Keratinocyte (primary cell): ENCODE results near the gene OSBPL8.

Experiments used
- CTCF ChIP-seq, 3 experiments: IDR thresholded peaks in 1 of 3; conservative IDR thresholded peaks in 1 of 3; optimal IDR thresholded peaks in 1 of 3; 2 replicates in 2 of 3; 3 replicates in 1 of 3; pipeline versions ENCODE3 to v1.5.1; 2011; ENCODE audit warnings: low read length in 3 of 3, mild to moderate bottlenecking in 3 of 3, moderate library complexity in 2 of 3, control low read depth in 1 of 3, inconsistent platforms in 1 of 3; ENCODE audit not compliant: insufficient read depth in 2 of 3; ENCODE audit errors: extremely low read depth in 1 of 3
- EZH2 ChIP-seq: IDR thresholded peaks from one replicate; pipeline ENCODE4 v1.6.1; 2012; ENCODE audit warnings: inconsistent platforms, mild to moderate bottlenecking, low read length, moderate library complexity

- TF ChIP-seq CTCF (optimal IDR thresholded peaks at IDR 0.05 in 1 of 3, IDR thresholded peaks at IDR 0.05 in 1 of 3, conservative IDR thresholded peaks at IDR 0.05 in 1 of 3; ENCODE audit: extremely low read depth in 1 of 3, insufficient read depth in 2 of 3, low read length in 3 of 3), result no peak
- TF ChIP-seq EZH2, result no peak
These were observed 518 bp upstream of the OSBPL8 start for GRCh38 chr12:76560086-76560491.
